PC-9 (cell line): ENCODE measurements around the gene C2CD3.
"Not testable (repeated sequence)": the region's sequence is repeated elsewhere in the genome, so short reads cannot be mapped to it uniquely, and the experiment has no call there.

ENCODE experiments used
- CTCF ChIP-seq: fragments of 200-600 bp; sonication (generic); conservative IDR thresholded peaks from 2 replicates; pipeline ENCODE4 v1.6.1; 2017; ENCODE audit warnings: mixed run types, antibody characterized with exemption, mild to moderate bottlenecking, moderate library complexity
- EZH2 ChIP-seq: fragments of 200-600 bp; sonication (generic); IDR thresholded peaks from 2 replicates; pipeline ENCODE4 v1.8.0; 2017; ENCODE audit warnings: antibody characterized with exemption, low read depth

- not testable (repeated sequence) for TF ChIP-seq CTCF, EZH2
Observed at GRCh38 chr11:74129121-74129520, 41.7 kb downstream of the C2CD3 start.
